SK-N-MC (cell line): Measurements from ENCODE around the gene ASRGL1.

Source experiments
- DNase-seq: peaks from one replicate; pipeline ENCODE4 v3.0.0-alpha.2; 2011; ENCODE audit warnings: low read depth, low spot score
- H3K27ac ChIP-seq: fragments of 200-600 bp; sonication (generic); 2 replicates; pipeline ENCODE4 v1.5.1; 2016; ENCODE audit warnings: mixed run types
- H3K36me3 ChIP-seq: fragments of 200-600 bp; sonication (generic); 2 replicates; pipeline ENCODE4 v1.6.1; 2017; ENCODE audit warnings: antibody characterized with exemption, low read length, mixed read lengths; ENCODE audit not compliant: insufficient read depth
- H3K4me3 ChIP-seq: fragments of 200-600 bp; sonication (generic); 2 replicates; pipeline ENCODE4 v1.5.1; 2016
- H3K9ac ChIP-seq: fragments of 200-600 bp; sonication (generic); 2 replicates; pipeline ENCODE4 v1.8.0; 2017; ENCODE audit warnings: mixed run types, mixed read lengths; ENCODE audit not compliant: insufficient read length
- H3K9me3 ChIP-seq: fragments of 200-600 bp; sonication (generic); 2 replicates; pipeline ENCODE4 v1.6.1; 2017; ENCODE audit warnings: low read depth, mild to moderate bottlenecking, antibody characterized with exemption, low read length, moderate library complexity, mixed read lengths
- EZH2 ChIP-seq: fragments of 200-600 bp; sonication (generic); IDR thresholded peaks from one replicate; pipeline ENCODE4 v1.6.1; 2017; ENCODE audit warnings: antibody characterized with exemption
- FOXP2 ChIP-seq: optimal IDR thresholded peaks from 2 replicates; pipeline ENCODE3; 2011; ENCODE audit warnings: mild to moderate bottlenecking, moderate library complexity; ENCODE audit not compliant: insufficient read depth; ENCODE audit errors: extremely low read length, control extremely low read depth
- POLR2AphosphoS5 ChIP-seq: IDR thresholded peaks from 2 replicates; pipeline ENCODE4 v1.6.1; 2012; ENCODE audit warnings: mild to moderate bottlenecking, low read depth, low read length, borderline replicate concordance

The ASRGL1 gene

DNA sequence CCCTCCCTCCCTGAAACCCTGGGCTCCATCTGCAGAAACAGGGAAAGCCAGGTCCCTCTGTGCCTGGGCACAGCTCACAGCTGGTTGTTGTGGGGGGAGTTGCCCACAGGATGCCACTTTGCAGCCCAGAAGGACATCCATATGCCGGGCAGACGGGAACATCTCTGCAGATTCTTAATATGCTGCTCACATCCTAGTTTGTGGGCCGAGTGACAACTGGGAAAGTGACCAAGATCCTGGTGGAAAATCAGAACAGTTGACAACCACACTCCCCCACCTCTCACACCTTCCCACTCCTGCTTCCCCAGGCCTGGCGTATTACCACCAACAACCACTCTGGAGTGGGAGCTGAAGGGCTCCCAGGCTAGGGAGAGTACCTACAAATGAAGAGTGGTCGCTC is 74.3 kb downstream of the ASRGL1 start:
- DNase-seq = no peak
- no peaks in the 10 kb centered on the region for H3K9me3 ChIP-seq
- TF ChIP-seq FOXP2 (no peak), EZH2 (no peak), POLR2AphosphoS5 (no peak)
- no peak overlapping the region for H3K27ac ChIP-seq
- no peaks in the 10 kb centered on the region for H3K36me3 ChIP-seq
- no peak overlapping the region for H3K4me3 ChIP-seq
- no peak overlapping the region for H3K9ac ChIP-seq

DNA sequence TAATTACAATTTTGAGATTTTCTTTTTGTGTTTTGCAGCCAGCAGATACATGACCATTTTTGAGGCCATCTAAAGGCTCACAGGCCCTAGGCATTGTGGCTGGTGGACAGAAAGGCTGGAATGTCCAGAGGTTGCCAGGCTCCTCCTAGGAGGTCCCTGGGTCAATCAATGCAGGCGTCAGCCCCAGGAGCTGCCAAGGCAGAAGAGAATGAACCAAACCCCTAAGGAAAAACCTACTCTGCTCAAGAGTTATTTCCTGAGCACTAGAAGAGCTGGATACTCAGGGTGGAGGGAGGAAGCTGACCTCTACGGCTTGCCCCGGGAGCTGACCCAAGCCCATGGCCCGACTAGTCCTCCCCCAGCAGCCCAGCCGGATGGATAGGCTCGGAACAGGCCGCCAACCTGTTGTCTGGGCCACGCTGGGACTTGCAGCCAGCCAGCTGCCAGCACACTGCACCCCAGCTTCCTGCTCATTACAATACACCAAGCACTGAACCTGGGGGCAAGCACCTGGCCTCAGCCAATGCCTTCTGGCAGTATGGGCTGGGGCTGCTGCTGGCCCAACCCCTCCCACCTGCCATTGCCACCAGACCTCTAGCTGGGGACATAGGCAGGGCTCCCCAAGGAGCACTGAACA is 75.9 kb downstream of the ASRGL1 start:
- no peak for DNase-seq
- H3K27ac ChIP-seq = no peak overlapping the region
- no peak overlapping the region for H3K9ac ChIP-seq
- no peaks in the 10 kb centered on the region for H3K9me3 ChIP-seq
- TF ChIP-seq FOXP2 (no peak), POLR2AphosphoS5 (no peak), EZH2 (no peak)
- no peaks in the 10 kb centered on the region for H3K36me3 ChIP-seq
- H3K4me3 ChIP-seq = no peak overlapping the region

DNA sequence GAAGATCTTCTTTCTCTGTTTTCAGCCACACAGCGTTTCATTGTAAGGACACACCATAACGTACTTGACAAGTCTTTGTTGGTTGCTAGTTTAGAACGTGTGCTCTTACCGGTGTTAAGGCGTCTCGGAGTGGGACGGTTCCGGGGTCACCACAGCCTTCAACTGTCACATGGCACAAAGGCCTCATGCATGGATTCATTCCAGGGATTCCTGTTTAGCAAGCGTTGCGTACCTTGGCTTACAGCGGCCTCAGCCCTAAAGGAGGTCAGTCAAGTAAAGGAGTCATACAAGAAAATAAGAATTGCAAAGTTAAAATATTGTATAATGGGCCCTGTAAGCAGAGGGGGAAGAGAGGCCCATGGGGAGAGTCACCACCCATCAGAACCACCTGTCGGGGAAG is 79.3 kb downstream of the ASRGL1 start:
- Histone ChIP-seq H3K9ac (no peak overlapping the region), H3K9me3 (no peaks in the 10 kb centered on the region), H3K36me3 (no peaks in the 10 kb centered on the region), H3K27ac (no peak overlapping the region), H3K4me3 (no peak overlapping the region)
- no peak for DNase-seq
- TF ChIP-seq FOXP2 (no peak), POLR2AphosphoS5 (no peak), EZH2 (no peak)

DNA sequence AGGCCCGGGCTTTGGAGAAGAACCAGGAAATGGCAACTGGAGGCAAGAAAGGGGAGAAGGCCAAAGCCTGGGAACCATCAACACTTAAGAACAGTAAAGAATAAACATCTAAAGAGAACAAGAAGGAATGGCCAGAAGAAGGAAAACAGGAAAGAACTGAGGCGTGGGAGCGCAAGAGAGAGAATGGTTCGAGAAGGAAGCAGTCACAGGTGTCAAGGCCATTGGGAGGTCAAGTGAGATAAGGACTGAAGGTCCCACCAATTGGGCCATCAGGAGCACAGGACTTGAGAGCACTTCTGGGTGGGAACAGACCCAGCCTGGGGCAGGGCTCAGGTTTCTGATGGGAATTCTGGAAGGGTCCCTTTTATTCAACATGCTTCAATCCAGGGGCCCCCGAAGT is 80.9 kb downstream of the ASRGL1 start:
- H3K36me3 ChIP-seq = no peaks in the 10 kb centered on the region
- no peak for DNase-seq
- no peak overlapping the region for H3K9ac ChIP-seq
- H3K4me3 ChIP-seq = no peak overlapping the region
- H3K27ac ChIP-seq = no peak overlapping the region
- no peaks in the 10 kb centered on the region for H3K9me3 ChIP-seq
- TF ChIP-seq FOXP2 (no peak), POLR2AphosphoS5 (no peak), EZH2 (no peak)

DNA sequence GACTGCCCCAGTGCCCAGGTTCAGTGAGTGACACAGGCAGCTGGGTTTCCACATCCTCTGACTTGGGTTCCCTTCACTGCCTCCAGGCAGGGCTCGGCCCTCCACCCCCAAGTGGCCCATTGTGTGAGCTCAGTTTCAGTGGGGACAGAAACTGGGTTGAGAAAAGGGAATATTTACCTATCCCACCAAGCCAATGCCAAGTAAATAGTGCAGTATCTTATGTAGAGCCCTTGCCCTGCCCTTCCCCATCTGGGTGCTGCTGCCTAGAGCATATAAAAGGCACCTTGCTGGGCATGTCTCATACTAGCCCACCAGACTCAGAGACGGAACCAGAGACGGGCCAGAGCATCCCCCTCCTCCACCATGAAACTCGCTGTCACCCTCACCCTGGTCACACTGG is 81.5 kb downstream of the ASRGL1 start, which contains the start of gene SCGB1A1:
Gene SCGB1A1, plus strand, starts transcription at position 301 of the 400 bp plus-strand sequence. Its CDS starts 63 bp downstream, at position 364.
- Histone ChIP-seq H3K27ac (peak within 1 kb of the TSS; percentile 83), H3K36me3 (no peaks in the 10 kb centered on the region), H3K9me3 (no peaks in the 10 kb centered on the region), H3K9ac (peak within 1 kb of the TSS; percentile 36), H3K4me3 (peak within 1 kb of the TSS; percentile 50)
- DNase-seq = no peak
- no peak for TF ChIP-seq EZH2
- TF ChIP-seq FOXP2 = no peak
- no peak for TF ChIP-seq POLR2AphosphoS5

DNA sequence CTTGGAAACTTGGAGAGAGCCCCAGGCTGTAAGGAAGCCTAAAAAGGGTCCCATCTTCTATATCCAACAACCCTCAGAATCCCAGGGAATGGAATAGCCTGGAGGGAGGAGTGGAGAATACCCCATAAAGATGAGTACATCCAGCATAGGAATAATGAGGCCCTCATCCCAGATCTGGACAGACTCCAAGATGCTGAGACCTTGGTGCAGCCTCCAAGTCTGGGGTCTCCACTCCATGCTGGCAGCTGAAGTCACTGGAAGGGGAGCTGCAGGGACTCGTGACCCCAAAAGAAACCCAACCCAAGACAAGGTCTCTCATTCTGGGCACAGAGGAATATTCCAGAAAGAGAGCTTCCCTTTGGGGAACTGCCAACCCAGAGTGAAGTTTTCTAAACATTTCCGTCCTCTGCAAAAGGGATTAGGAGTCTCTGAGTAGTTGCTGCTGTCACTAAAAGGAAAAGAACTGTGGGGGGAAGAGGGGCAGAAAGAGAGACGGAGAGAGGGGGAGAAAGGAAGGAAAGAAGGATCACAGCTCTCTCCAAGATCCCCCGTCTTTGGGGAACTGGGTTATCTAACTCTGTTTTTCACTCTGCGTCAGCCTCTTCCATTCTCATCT is 82.2 kb downstream of the ASRGL1 start:
- TF ChIP-seq POLR2AphosphoS5 = no peak
- no peak for TF ChIP-seq FOXP2
- no peak for TF ChIP-seq EZH2
- no peak for DNase-seq
- H3K36me3 ChIP-seq = no peaks in the 10 kb centered on the region
- H3K9me3 ChIP-seq = no peaks in the 10 kb centered on the region
- peak overlapping the region; percentile 83 for H3K27ac ChIP-seq
- H3K4me3 ChIP-seq = peak overlapping the region; percentile 50
- H3K9ac ChIP-seq = peak overlapping the region; percentile 36

DNA sequence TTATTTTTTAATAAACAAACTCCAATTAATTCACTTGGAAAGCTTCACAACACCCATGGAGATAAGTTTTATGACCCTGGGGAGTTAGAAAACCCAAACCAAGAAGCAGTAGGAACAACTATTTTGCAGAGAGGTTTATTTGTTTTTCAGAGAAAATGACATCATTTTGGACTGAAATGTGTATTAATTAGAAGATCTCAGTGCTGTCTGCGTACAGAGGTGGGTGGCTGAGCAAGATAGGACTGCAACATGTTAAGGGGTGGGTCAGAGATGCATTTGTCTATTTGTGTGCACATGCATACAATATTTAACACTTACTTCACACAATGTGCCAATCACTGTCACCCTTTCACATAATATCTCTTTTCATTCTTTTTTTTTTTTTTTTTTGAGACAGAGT is 82.7 kb downstream of the ASRGL1 start:
- DNase-seq = no peak
- no peaks in the 10 kb centered on the region for H3K9me3 ChIP-seq
- H3K9ac ChIP-seq = peak overlapping the region; percentile 36
- peak overlapping the region; percentile 83 for H3K27ac ChIP-seq
- no peaks in the 10 kb centered on the region for H3K36me3 ChIP-seq
- TF ChIP-seq POLR2AphosphoS5 (no peak), EZH2 (no peak), FOXP2 (no peak)
- H3K4me3 ChIP-seq = peak overlapping the region; percentile 50

DNA sequence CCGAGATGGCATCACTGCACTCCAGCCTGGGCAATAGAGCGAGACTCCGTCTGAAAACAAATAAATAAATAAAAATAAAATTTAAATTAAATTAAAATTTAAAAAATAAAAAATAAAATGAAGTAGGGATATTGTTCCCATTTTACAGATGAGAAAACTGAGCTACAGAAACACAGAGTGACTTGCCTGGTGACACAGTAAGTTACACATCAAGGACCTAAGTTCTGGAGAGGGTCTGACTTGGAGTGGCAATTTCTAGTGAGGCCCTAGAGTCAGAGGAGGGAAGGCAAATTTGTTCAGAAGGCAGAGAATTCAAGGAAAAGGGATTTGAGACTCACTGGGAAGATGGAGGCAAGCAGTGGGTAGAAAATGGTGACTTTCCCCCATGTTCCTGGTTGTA is 83.6 kb downstream of the ASRGL1 start:
- H3K9me3 ChIP-seq = no peaks in the 10 kb centered on the region
- H3K4me3 ChIP-seq = no peak overlapping the region
- no peaks in the 10 kb centered on the region for H3K36me3 ChIP-seq
- no peak overlapping the region for H3K9ac ChIP-seq
- H3K27ac ChIP-seq = no peak overlapping the region
- TF ChIP-seq EZH2 = no peak
- TF ChIP-seq FOXP2 = no peak
- no peak for TF ChIP-seq POLR2AphosphoS5
- no peak for DNase-seq
